RPMI7951 (cell line): ENCODE data around the gene POU3F3. TPM values are rescaled to one million over a fixed set of nuclear protein-coding genes. Genes with fewer than 3 reads are reported as not detected.

Experiments
- DNase-seq: peaks from one replicate; pipeline ENCODE4 v3.0.0-alpha.2; 2012; ENCODE audit warnings: low read depth
- total RNA-seq: library from RNA; depleted of rRNA; stranded (reverse); fragments of >200 nt; shearing (Covaris generic); gene quantifications from 2 replicates; pipeline ENCODE4 v1.2.3, GENCODE V29; 2014; rRNA removed

Gene POU3F3
- not detected in 2 replicates for total RNA-seq

GRCh38 chr2:104853534-104854497, at the start of gene POU3F3:
POU3F3 (plus strand) TSS chr2:104854115; CDS start chr2:104855511, 1,396 bp downstream.
- peak; percentile 45 for DNase-seq

GRCh38 chr2:104804148-104804890, 49.6 kb upstream of the POU3F3 start:
- no peak for DNase-seq

GRCh38 chr2:104812286-104812685, 41.6 kb upstream of the POU3F3 start:
- no peak for DNase-seq

- DNase-seq, result no peak
These were observed 37.8 kb upstream of the POU3F3 start for GRCh38 chr2:104816143-104816542.

GRCh38 chr2:104818264-104818663, 35.7 kb upstream of the POU3F3 start:
- no peak for DNase-seq

- DNase-seq, result no peak
These were observed 33.8 kb upstream of the POU3F3 start for GRCh38 chr2:104820126-104820525.

- DNase-seq, result no peak
These were observed 28.6 kb upstream of the POU3F3 start for GRCh38 chr2:104825124-104825865.

GRCh38 chr2:104826016-104826415, 27.9 kb upstream of the POU3F3 start:
- no peak for DNase-seq

GRCh38 chr2:104831742-104832141, 22.2 kb upstream of the POU3F3 start:
- no peak for DNase-seq

- DNase-seq, result no peak
These were observed 19.3 kb upstream of the POU3F3 start for GRCh38 chr2:104834431-104835153.

GRCh38 chr2:104836265-104836664, 17.6 kb upstream of the POU3F3 start:
- no peak for DNase-seq

- DNase-seq, result no peak
These were observed 17.1 kb upstream of the POU3F3 start for GRCh38 chr2:104836841-104837240.

- no peak for DNase-seq
These were observed 13.8 kb upstream of the POU3F3 start for GRCh38 chr2:104840156-104840555.

- DNase-seq, result no peak
These were observed 12.9 kb upstream of the POU3F3 start for GRCh38 chr2:104840893-104841585.

GRCh38 chr2:104841744-104842143, 12.2 kb upstream of the POU3F3 start:
- DNase-seq, result no peak

GRCh38 chr2:104844807-104845551, 8.9 kb upstream of the POU3F3 start:
- DNase-seq, result no peak

GRCh38 chr2:104845552-104845931, 8.4 kb upstream of the POU3F3 start:
- no peak for DNase-seq

- no peak for DNase-seq
These were observed 7.7 kb upstream of the POU3F3 start for GRCh38 chr2:104845946-104846785.
